Pancreas (tissue), 10 donors: ENCODE results near the gene BLOC1S6. TPM values are rescaled to one million over a fixed set of nuclear protein-coding genes. Genes with fewer than 3 reads are reported as not detected.

Experiments used
- ATAC-seq, 4 donors: fragments of 200-7000 bp; cut with Tn5 transposase; one replicate each; pipeline versions ENCODE4 v1.8.0 to v1.9.1; 2020; ENCODE audit warnings: mild to moderate bottlenecking in 4 of 4, moderate library complexity in 4 of 4
- DNase-seq, 6 donors: peaks; one replicate each; pipeline ENCODE4 v3.0.0-alpha.2; 2020
- FAIRE-seq: peaks from 2 replicates; lab custom pipeline; 2012; peaks lifted over from hg19 to GRCh38; lab: Jason Lieb, UNC
- H3K27ac ChIP-seq, 4 donors: fragments of 200-600 bp; sonication (generic); 1 replicate in 3 of 4; 2 replicates in 1 of 4; pipeline versions ENCODE4 v1.5.0 to v1.8.0; 2020
- H3K27me3 ChIP-seq, 4 donors: fragments of 200-600 bp; one replicate each; pipeline ENCODE4 v1.8.0; 2021
- H3K36me3 ChIP-seq, 3 donors: fragments of 200-600 bp; sonication (generic) in 1 of 3; one replicate each; pipeline versions ENCODE4 v1.5.0 to v1.8.0; 2020 to 2021
- H3K4me1 ChIP-seq, 3 donors: fragments of 200-600 bp; one replicate each; pipeline ENCODE4 v1.8.0; 2021
- H3K4me3 ChIP-seq, 4 donors: fragments of 200-600 bp; sonication (generic) in 2 of 4; one replicate each; pipeline versions ENCODE4 v1.5.0 to v1.8.0; 2020 to 2021
- H3K9me3 ChIP-seq, 4 donors: fragments of 200-600 bp; one replicate each; pipeline ENCODE4 v1.8.0; 2021
- WGBS, 2 donors: extraction: QIAGEN DNeasy Blood & Tissue Kit; methylation state at CpG; one replicate each; pipeline ENCODE4 v1.1.7; 2013; 5-methylcytosine and 5-hydroxymethylcytosine counted together
- intact Hi-C, 3 donors: fragments of 100-400 bp; cut with DNase I; formaldehyde crosslinking; loops; one replicate each; pipeline versions ENCODE4 v1.11.1 to v1.14.2; 2022
- polyA plus RNA-seq, 2 donors: library from polyadenylated mRNA; stranded (reverse); fragments of 200-250 nt; gene quantifications; one replicate each; pipeline ENCODE4 v1.2.3, GENCODE V29; 2013
- total RNA-seq, 6 donors: library from RNA; stranded (reverse); fragmentation: NEBNext Ultra II Directional in 4 of 6; extraction: Animal tissue kit (Norgen Biotek cat#: 25700) in 4 of 6; gene quantifications; one replicate each; pipeline versions ENCODE4 v1.2.1 to v1.2.4, GENCODE V29; 2021 to 2023
- TF ChIP-seq, protein P1 (sequence below), 4 donors: fragments of 200-600 bp; sonication (generic) in 3 of 4; IDR thresholded peaks; one replicate each; pipeline versions ENCODE4 v1.5.0 to v1.8.0; 2021; ENCODE audit warnings: antibody characterized with exemption in 4 of 4
- donor health status: healthy with polysubstance abuse.
- donor health status: DM: no; HTN: no; CAD: no; lungs with moderate emphysema.
- donor health status: DM: no; HTN: no; CAD: no.
- donor health status: control.
- donor health status: control.
- donor health status: Bipolar disorder and iron deficiency.
- donor health status: DM: yes; HTN: yes; CAD: no.
- donor health status: DM: no; HTN: no; CAD: no.
- donor health status: DM: no; HTN: no; CAD: no.
- donor health status: DM: yes; HTN: yes; CAD: no.

Gene BLOC1S6
- total and polyA plus RNA-seq, 8 donors, result 8.4 to 30.5 (median 17.7) TPM

DNA sequence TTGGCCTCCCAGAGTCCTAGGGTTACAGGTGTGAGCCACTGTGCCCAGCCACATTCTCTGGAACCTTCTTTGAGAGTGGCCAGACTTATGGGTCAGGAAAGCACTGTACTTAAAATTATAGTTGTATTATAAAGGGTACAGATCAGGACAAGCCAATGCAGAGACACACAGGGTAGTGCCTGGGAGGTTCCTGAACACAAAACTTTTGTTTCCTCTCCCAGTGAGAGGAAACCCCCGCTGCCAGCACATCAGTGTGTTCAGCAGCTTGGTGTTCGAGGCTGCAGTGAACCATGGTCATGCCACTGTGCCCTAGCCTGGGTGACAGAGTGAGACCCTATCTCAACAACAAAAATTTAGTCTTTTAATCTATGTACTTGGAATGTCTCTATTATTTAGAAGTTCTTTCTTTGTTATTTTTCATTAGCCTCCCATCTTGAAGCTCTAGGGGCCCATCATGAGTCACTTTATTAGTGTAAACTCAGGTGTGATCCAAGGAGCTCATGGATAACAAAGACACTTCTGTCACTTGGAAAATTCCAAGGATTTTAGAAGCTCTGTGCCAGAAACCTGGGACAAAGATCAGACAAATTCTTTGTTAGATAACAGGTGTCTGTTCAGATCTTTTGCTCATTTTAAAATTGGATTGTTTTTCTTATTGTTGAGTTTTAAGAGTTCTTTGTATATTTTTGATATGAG, 7.8 kb downstream of the BLOC1S6 start:
- Histone ChIP-seq H3K27ac (no peak overlapping the region), H3K4me1 (peaks cover 0 to 5% (median 0%) of the 10 kb centered on the region in 3 donors), H3K4me3 (no peak overlapping the region), H3K36me3 (peaks cover 0 to 11% (median 0%) of the 10 kb centered on the region in 3 donors), H3K27me3 (no peaks in the 10 kb centered on the region), H3K9me3 (no peaks in the 10 kb centered on the region)
- TF ChIP-seq, protein P1, sequence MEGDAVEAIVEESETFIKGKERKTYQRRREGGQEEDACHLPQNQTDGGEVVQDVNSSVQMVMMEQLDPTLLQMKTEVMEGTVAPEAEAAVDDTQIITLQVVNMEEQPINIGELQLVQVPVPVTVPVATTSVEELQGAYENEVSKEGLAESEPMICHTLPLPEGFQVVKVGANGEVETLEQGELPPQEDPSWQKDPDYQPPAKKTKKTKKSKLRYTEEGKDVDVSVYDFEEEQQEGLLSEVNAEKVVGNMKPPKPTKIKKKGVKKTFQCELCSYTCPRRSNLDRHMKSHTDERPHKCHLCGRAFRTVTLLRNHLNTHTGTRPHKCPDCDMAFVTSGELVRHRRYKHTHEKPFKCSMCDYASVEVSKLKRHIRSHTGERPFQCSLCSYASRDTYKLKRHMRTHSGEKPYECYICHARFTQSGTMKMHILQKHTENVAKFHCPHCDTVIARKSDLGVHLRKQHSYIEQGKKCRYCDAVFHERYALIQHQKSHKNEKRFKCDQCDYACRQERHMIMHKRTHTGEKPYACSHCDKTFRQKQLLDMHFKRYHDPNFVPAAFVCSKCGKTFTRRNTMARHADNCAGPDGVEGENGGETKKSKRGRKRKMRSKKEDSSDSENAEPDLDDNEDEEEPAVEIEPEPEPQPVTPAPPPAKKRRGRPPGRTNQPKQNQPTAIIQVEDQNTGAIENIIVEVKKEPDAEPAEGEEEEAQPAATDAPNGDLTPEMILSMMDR (IDR thresholded peaks at IDR 0.05), result no peak
- WGBS, 2 donors, result 91 to 96% methylated on average over 2 of the region's 2 CpGs
- no peak for ATAC-seq
- DNase-seq, result no peak
- FAIRE-seq, result no peak
- intact Hi-C loops, result no loop called here

DNA sequence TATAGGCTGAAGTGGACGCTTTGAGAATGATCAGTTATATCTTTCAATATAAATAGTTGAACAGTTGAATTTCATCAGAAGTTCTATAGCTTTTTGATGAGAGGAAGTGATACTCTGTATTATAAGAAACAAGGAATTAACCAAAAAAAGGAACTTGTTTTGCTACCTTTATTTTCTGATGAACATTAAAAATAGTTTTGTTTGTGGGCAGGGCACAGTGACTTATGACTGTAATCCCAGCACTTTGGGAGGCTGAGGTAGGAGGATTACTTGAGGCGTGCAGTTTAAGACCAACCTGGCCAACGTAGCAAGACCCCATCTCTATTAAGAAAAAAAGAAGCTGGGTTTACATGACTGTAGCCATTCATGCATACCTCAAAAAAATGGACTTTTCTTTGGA, 16.7 kb downstream of the BLOC1S6 start:
- Histone ChIP-seq H3K4me1 (no peaks in the 10 kb centered on the region), H3K36me3 (peaks cover 0 to 13% (median under 1%) of the 10 kb centered on the region in 3 donors), H3K27ac (no peak overlapping the region), H3K4me3 (no peak overlapping the region), H3K27me3 (no peaks in the 10 kb centered on the region), H3K9me3 (no peaks in the 10 kb centered on the region)
- 93 to 98% methylated on average over 3 of the region's 3 CpGs for WGBS, 2 donors
- FAIRE-seq (no peak), ATAC-seq (no peak), DNase-seq (no peak)
- TF ChIP-seq, protein P1 (IDR thresholded peaks at IDR 0.05), result no peak
- intact Hi-C loops, result no loop called here

DNA sequence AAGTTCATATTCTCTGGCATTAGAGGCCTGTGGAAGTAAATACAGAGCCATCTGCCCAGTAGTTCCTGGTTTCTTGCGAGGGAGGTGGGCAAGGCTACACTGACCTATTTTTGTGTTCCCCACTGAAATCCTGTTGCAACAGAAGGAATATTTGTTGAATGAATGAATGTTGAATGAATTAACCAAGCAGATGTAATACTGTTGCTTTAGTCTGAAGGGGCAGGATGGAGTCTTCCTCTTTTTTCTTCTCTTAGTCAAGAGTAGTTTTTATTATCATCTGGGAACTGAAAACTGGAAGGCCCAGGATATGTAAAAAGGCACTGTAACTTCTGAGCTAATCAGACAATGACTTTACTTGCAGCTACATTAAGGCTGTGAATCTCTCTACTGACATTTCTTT, 17.1 kb downstream of the BLOC1S6 start:
- FAIRE-seq, result no peak

DNA sequence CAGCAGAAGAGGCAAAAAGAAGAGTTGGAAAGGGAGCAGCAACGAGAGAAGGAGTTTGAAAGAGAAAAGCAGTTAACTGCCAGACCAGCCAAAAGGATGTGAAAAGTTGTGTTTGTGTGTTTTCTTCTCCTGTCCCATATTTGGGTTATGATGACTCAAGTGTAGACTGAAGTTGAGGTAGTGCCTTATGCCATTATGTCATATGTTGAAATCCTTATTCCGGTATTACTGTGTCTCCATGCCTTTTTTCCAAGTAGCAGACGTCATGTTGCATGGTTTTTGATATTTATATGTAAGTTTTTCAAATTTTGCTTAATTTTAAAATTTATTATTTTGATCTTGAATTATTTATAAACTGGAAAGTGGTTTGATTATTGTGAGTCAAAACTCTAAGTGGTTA, 19.2 kb downstream of the BLOC1S6 start:
- Histone ChIP-seq H3K27me3 (no peaks in the 10 kb centered on the region), H3K4me3 (no peak overlapping the region), H3K36me3 (peaks cover 0 to 13% (median 9%) of the 10 kb centered on the region in 3 donors), H3K9me3 (no peaks in the 10 kb centered on the region), H3K27ac (no peak overlapping the region), H3K4me1 (no peaks in the 10 kb centered on the region)
- intact Hi-C loops, result no loop called here
- FAIRE-seq, result no peak
- WGBS, 2 donors, result 81 to 90% methylated on average over 3 of the region's 3 CpGs
- TF ChIP-seq, protein P1 (IDR thresholded peaks at IDR 0.05), result no peak
- no peak for ATAC-seq
- DNase-seq, result no peak

More for the DNA sequence above, 17.1 kb downstream of the BLOC1S6 start:
- Histone ChIP-seq H3K27me3 (no peaks in the 10 kb centered on the region), H3K4me3 (no peak overlapping the region), H3K9me3 (no peaks in the 10 kb centered on the region), H3K4me1 (no peaks in the 10 kb centered on the region), H3K36me3 (peaks cover 0 to 13% (median 4%) of the 10 kb centered on the region in 3 donors), H3K27ac (no peak overlapping the region)
- ATAC-seq, result peak in 2 of 4 donors; percentile 29 to 35
- intact Hi-C loops, result no loop called here
- WGBS, 2 donors, result 86 to 89% methylated on average over 1 of the region's 1 CpG
- TF ChIP-seq, protein P1 (IDR thresholded peaks at IDR 0.05), result no peak
- no peak for DNase-seq

DNA sequence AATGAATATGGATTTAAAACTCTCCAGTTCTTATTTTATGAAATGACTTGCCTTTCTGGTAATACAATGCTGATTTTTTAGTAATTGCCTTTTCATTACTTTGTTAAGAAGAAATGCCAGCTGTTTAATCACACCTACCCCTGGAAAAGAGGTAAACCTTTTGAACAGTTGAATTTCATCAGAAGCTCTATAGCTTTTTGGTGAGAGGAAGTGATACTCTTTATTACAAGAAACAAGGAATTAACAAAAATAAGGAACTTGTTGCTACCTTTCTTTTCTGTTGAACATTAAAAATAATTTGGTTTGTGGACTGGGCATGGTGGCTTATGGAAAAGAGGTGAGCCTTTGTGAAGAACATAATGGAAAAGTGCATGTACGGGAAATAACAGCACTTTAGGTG, 19.7 kb downstream of the BLOC1S6 start:
- Histone ChIP-seq H3K9me3 (no peaks in the 10 kb centered on the region), H3K27ac (no peak overlapping the region), H3K4me3 (no peak overlapping the region), H3K36me3 (peaks cover 0 to 13% (median 9%) of the 10 kb centered on the region in 3 donors), H3K4me1 (no peaks in the 10 kb centered on the region), H3K27me3 (no peaks in the 10 kb centered on the region)
- FAIRE-seq (no peak), ATAC-seq (no peak), DNase-seq (no peak)
- TF ChIP-seq, protein P1 (IDR thresholded peaks at IDR 0.05), result no peak
- 97 to 98% methylated on average over 1 of the region's 1 CpG for WGBS, 2 donors
- intact Hi-C loops, result no loop called here
